Smooth muscle cell of trachea (primary cell): ENCODE measurements around the gene MOV10L1. TPM values are rescaled to one million over a fixed set of nuclear protein-coding genes. Genes with fewer than 3 reads are reported as not detected.

Experiments
- total RNA-seq: library from RNA; depleted of rRNA; stranded (reverse); fragments of >200 nt; gene quantifications from 2 replicates; pipeline ENCODE4 v1.2.1, GENCODE V29; 2014

MOV10L1 gene
- total RNA-seq: 1.0 and 1.3 TPM in 2 replicates

GRCh38 chr22:50089682-50090411 lies at the start of gene MOV10L1:
MOV10L1 (plus strand) TSS chr22:50090006; CDS start chr22:50090089, 83 bp downstream.

GRCh38 chr22:50058061-50058905 lies 31.5 kb upstream of the MOV10L1 start, which contains the start of gene TTLL8:
TTLL8 (minus strand) TSS chr22:50058298.

GRCh38 chr22:50085211-50085972 lies 4.4 kb upstream of the MOV10L1 start, which contains the start of gene MLC1:
MLC1 (minus strand) TSS chr22:50085426; CDS start chr22:50084902, 524 bp downstream.

GRCh38 chr22:50170453-50171318 lies 80.9 kb downstream of the MOV10L1 start, which contains the start of gene PANX2:
PANX2 (plus strand) TSS chr22:50170731; CDS start chr22:50170731, 0 bp downstream.

DNA sequence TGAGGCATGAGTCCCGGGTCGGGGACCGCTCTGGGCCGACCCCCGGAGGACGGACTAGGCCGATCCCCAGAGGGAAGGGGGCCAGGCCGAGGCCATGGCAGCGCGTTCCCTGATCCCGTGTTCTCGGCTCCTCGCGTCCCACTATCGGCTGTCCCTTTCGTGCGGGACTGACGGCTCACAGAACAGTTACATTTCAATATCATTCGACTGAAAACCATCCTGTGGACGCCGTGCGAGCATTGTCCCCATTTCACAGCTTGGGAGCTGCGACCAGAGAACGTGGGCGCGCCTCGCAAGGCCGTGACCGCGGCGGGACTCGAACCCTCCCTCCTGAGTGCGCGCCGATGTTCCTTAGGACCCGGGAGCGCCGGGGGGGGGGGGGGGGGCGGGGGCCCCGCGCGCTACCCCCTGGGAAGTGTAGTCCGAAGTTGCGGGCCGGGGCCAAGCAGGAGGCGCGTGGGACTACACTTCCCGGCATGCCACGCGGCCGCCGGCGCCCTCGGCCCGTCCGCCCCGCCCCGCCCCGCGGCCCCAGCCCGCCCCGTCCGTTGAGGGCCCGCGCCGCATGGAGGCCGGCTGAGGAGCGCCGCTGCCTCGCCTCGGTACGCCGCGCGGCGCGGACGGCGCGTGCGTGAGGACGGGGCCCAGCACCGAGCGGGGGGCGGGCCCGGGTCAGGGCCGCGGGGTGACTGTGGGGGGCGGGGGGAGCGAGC lies 95.7 kb downstream of the MOV10L1 start, which contains the start of gene TRABD:
TRABD (plus strand) TSS at position 539 of the 713 bp plus-strand sequence. CDS start 7,148 bp downstream, outside the sequence.

GRCh38 chr22:50200461-50201190 lies 110.8 kb downstream of the MOV10L1 start, which contains the start of gene SELENOO:
SELENOO (plus strand) TSS chr22:50201011; CDS start chr22:50201037, 26 bp downstream.

Other genes with a start within 250 kb of the MOV10L1 start
- 7.7 and 8.8 TPM in 2 replicates for gene ZBED4, start 236.2 kb upstream of the MOV10L1 start, total RNA-seq
- gene ALG12, start 171.6 kb upstream of the MOV10L1 start, total RNA-seq: 18.0 and 36.6 TPM in 2 replicates
- gene CRELD2, start 171.4 kb upstream of the MOV10L1 start, total RNA-seq: 82.6 and 85.8 TPM in 2 replicates
- gene PIM3, start 129.2 kb upstream of the MOV10L1 start, total RNA-seq: 36.5 and 53.8 TPM in 2 replicates
- under 0.01 TPM in 2 replicates for gene IL17REL, start 77.2 kb upstream of the MOV10L1 start, total RNA-seq
- gene TTLL8, start 31.7 kb upstream of the MOV10L1 start, total RNA-seq: not detected in 2 replicates
- under 0.01 TPM in 1 of 2 replicates, not detected in the other for gene MLC1, start 4.6 kb upstream of the MOV10L1 start, total RNA-seq
- gene PANX2, start 80.7 kb downstream of the MOV10L1 start, total RNA-seq: 0.17 and 0.29 TPM in 2 replicates
- 21.7 and 25.8 TPM in 2 replicates for gene TRABD, start 95.9 kb downstream of the MOV10L1 start, total RNA-seq
- 27.2 and 32.1 TPM in 2 replicates for gene SELENOO, start 111.0 kb downstream of the MOV10L1 start, total RNA-seq
- 41.7 and 43.3 TPM in 2 replicates for gene TUBGCP6, start 155.0 kb downstream of the MOV10L1 start, total RNA-seq
- gene HDAC10, start 161.3 kb downstream of the MOV10L1 start, total RNA-seq: 41.3 and 73.3 TPM in 2 replicates
- gene MAPK12, start 171.7 kb downstream of the MOV10L1 start, total RNA-seq: 27.1 and 38.2 TPM in 2 replicates
- 6.7 and 17.5 TPM in 2 replicates for gene MAPK11, start 180.4 kb downstream of the MOV10L1 start, total RNA-seq
- 133 and 254 TPM in 2 replicates for gene PLXNB2, start 217.6 kb downstream of the MOV10L1 start, total RNA-seq
- gene DENND6B, start 237.0 kb downstream of the MOV10L1 start, total RNA-seq: 2.0 and 6.8 TPM in 2 replicates